Left lung (tissue), 10 donors: Measurements from ENCODE around the gene DSCAM. TPM values are rescaled to one million over a fixed set of nuclear protein-coding genes. Genes with fewer than 3 reads are reported as not detected.

Experiments used
- ATAC-seq: fragments of 200-7000 bp; cut with Tn5 transposase; one replicate; pipeline ENCODE4 v1.9.1; 2020; ENCODE audit warnings: moderate library complexity
- DNase-seq, 4 donors: peaks; one replicate each; pipeline ENCODE4 v3.0.0-alpha.2; 2013 to 2020
- H3K27ac ChIP-seq, 2 donors: fragments of 200-600 bp; sonication (generic) in 1 of 2; one replicate each; pipeline versions ENCODE4 v1.5.0 to v1.8.0; 2020 to 2021
- H3K27me3 ChIP-seq, 2 donors: fragments of 200-600 bp; sonication (generic) in 1 of 2; one replicate each; pipeline versions ENCODE4 v1.5.0 to v1.8.0; 2020 to 2021
- H3K36me3 ChIP-seq, 2 donors: fragments of 200-600 bp; sonication (generic) in 1 of 2; one replicate each; pipeline versions ENCODE4 v1.5.0 to v1.8.0; 2020 to 2021
- H3K4me1 ChIP-seq, 2 donors: fragments of 200-600 bp; one replicate each; pipeline ENCODE4 v1.8.0; 2021
- H3K4me3 ChIP-seq, 2 donors: fragments of 200-600 bp; sonication (generic) in 1 of 2; one replicate each; pipeline versions ENCODE4 v1.5.0 to v1.8.0; 2020 to 2021; ENCODE audit warnings: mild to moderate bottlenecking in 1 of 2
- H3K9me3 ChIP-seq, 2 donors: fragments of 200-600 bp; sonication (generic) in 1 of 2; one replicate each; pipeline versions ENCODE4 v1.5.0 to v1.8.0; 2020 to 2021
- intact Hi-C, 2 donors: fragments of 100-400 bp; cut with DNase I; formaldehyde crosslinking; loops; one replicate each; pipeline versions ENCODE4 v1.11.2 to v1.14.2; 2022
- polyA plus RNA-seq, 6 donors: library from polyadenylated mRNA; unstranded; fragments of 120-200 nt; gene quantifications; one replicate each; pipeline ENCODE4 v1.2.1, GENCODE V29; 2013; ENCODE audit not compliant: insufficient read length in 6 of 6
- total RNA-seq, 2 donors: library from RNA; stranded (reverse); fragmentation: NEBNext Ultra II Directional; extraction: Animal tissue kit (Norgen Biotek cat#: 25700); gene quantifications; one replicate each; pipeline ENCODE4 v1.2.1, GENCODE V29; 2021
- TF ChIP-seq, protein P1 (sequence below), 2 donors: fragments of 200-600 bp; sonication (generic) in 1 of 2; IDR thresholded peaks; one replicate each; pipeline versions ENCODE4 v1.5.0 to v1.8.0; 2021; ENCODE audit warnings: antibody characterized with exemption in 2 of 2
- donor health status: DM: no; HTN: yes; CAD: no.
- donor health status: DM: no; HTN: no; CAD: no.

The DSCAM gene
- total and polyA plus RNA-seq, 8 donors = 0.03 to 0.24 (median 0.07) TPM; not detected in 1

DNA sequence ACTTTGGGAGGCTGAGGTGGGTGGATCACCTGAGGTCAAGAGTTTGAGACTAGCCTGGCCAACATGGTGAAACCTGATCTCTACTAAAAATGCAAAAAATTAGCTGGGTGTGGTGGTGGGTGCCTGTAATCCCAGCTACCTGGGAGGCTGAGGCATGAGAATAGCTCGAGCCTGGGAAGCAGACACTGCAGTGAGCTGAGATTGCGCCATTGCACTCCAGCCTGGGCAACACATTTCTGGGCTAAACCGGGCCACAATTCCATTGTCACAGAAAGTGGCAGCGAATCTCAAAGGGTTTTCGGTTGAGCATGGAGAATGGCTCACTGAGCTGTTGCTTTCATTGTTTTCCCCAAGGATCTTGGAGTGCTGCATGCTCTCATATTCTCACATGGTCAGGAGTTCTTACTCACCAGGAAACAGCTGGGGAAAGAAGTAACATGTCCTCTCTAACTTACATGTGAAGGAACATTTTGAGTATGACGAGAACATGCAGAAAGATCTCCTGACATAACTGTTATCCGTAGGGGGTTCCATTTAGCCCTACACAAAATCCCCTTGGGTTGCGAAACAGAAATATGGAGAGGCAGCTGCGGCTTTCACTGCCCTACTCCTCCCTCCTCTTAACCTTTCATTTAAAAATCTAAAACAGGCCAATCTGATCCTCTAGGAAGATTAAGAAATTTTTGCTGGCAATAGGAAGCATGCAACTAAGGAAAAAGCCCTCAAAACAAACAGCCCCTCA, 638.6 kb downstream of the DSCAM start:
- Histone ChIP-seq H3K36me3 (no peaks in the 10 kb centered on the region), H3K4me3 (no peak overlapping the region), H3K27me3 (no peaks in the 10 kb centered on the region), H3K9me3 (no peaks in the 10 kb centered on the region), H3K4me1 (no peaks in the 10 kb centered on the region), H3K27ac (no peak overlapping the region)
- DNase-seq = no peak
- no peak for ATAC-seq
- TF ChIP-seq, protein P1, sequence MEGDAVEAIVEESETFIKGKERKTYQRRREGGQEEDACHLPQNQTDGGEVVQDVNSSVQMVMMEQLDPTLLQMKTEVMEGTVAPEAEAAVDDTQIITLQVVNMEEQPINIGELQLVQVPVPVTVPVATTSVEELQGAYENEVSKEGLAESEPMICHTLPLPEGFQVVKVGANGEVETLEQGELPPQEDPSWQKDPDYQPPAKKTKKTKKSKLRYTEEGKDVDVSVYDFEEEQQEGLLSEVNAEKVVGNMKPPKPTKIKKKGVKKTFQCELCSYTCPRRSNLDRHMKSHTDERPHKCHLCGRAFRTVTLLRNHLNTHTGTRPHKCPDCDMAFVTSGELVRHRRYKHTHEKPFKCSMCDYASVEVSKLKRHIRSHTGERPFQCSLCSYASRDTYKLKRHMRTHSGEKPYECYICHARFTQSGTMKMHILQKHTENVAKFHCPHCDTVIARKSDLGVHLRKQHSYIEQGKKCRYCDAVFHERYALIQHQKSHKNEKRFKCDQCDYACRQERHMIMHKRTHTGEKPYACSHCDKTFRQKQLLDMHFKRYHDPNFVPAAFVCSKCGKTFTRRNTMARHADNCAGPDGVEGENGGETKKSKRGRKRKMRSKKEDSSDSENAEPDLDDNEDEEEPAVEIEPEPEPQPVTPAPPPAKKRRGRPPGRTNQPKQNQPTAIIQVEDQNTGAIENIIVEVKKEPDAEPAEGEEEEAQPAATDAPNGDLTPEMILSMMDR (IDR thresholded peaks at IDR 0.05) = no peak
- intact Hi-C loops = no loop called here

DNA sequence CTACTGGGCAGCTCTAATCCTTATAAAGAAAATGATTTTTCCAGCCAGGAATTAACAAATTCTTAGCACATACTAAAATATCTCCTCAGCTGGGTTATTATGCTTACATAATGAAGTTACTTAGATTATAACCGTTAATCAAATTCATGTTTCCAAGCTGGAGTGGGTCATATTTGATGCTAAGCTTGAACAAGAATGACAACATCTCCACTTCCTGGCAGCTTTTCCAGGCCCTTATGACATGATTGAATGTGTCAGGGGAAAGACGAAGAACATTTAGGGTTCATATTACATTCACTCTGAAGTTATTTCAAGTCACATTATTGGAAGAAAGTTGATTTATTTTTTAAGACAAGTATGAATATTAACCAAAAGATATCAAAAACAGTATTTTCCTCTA, 646.0 kb downstream of the DSCAM start:
- no peaks in the 10 kb centered on the region for H3K4me1 ChIP-seq
- TF ChIP-seq, protein P1 (IDR thresholded peaks at IDR 0.05) = no peak
- intact Hi-C loops = no loop called here
- no peaks in the 10 kb centered on the region for H3K36me3 ChIP-seq
- H3K27ac ChIP-seq = no peak overlapping the region
- DNase-seq (peak in 1 of 4 donors; percentile 16), ATAC-seq (no peak)
- H3K9me3 ChIP-seq = peaks cover 0 to 3% of the 10 kb centered on the region in 2 donors
- no peak overlapping the region for H3K4me3 ChIP-seq
- H3K27me3 ChIP-seq = no peaks in the 10 kb centered on the region

DNA sequence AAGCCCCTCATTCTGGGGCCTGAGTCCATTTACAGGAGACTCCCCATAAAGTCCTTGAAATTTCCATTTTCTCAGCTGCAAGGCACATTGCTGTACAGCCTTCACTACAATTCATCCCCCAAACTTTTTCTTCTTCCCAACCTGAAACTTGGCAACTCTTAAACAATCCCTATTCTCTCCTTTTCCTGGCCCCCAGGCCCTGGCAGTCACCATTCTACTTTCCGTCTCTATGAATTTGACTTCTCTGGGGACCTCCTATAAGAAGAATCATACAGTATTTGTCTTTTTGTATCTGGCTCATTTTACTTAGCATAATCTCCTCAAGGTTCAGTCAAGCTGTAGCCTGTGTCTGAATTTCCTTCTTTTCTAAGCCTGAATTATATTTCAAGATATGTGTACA, 646.8 kb downstream of the DSCAM start:
- Histone ChIP-seq H3K36me3 (no peaks in the 10 kb centered on the region), H3K4me3 (no peak overlapping the region), H3K9me3 (peaks cover 0 to 3% of the 10 kb centered on the region in 2 donors), H3K27ac (no peak overlapping the region), H3K4me1 (no peaks in the 10 kb centered on the region), H3K27me3 (no peaks in the 10 kb centered on the region)
- ATAC-seq (no peak), DNase-seq (no peak)
- TF ChIP-seq, protein P1 (IDR thresholded peaks at IDR 0.05) = no peak
- intact Hi-C loops = no loop called here

DNA sequence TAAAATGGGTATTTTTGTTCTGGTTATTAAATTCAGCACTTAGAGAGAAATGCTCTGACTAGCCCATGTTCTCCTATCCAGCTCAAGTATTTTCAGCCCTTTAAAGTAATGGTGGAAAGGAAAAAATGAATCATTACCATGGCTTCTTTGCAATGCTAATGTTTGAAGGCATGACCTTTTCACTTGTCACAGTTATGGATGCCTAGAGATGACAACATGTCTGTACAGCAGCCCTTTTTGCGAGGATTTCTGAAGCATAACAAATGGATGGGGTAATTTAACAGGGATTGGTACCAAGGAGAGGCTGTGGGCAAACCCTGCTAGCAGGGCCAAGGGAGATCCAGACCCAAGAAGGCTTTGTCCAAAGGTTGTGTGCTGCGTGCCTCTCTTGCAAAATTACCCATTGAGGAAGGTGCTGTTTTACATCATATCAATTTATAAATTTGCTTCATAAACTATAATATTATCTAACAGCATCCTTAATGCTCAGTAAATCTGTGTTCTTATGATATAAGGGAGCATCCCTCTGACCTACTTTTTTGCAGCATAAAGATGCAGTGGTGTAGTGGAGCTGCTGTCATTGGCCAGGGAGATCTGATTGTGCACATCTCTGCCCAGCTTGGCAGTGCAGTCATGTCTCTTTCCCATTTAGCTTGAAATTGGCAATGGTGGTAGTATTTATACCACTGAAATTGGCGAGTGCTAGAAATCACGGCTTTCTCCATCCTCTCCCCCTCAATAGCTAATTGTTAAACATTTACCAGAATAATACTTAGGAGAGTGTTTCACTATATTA, 652.6 kb downstream of the DSCAM start:
- Histone ChIP-seq H3K9me3 (peaks cover 0 to 3% of the 10 kb centered on the region in 2 donors), H3K27me3 (no peaks in the 10 kb centered on the region), H3K4me3 (no peak overlapping the region), H3K4me1 (no peaks in the 10 kb centered on the region), H3K27ac (no peak overlapping the region), H3K36me3 (no peaks in the 10 kb centered on the region)
- ATAC-seq = no peak
- intact Hi-C loops = no loop called here
- TF ChIP-seq, protein P1 (IDR thresholded peaks at IDR 0.05) = no peak
- DNase-seq = no peak

DNA sequence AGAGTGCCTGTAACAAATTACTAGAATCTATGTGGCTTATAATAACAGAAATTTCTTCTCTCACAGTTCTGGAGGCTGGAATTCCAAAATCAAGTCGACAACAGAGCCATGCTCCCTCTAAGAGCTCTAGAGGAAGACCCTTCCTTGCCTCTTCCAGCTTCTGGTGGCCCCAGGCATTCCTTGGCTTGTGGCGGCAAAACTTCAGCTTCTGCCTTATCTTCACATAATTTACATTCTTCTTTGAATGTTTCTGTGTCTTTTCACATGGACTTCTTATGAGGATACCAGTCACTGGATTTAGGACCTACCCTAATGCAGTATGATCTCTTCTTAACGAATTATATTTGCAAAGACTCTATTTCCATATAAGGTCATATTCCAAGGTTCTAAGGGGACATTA, 655.3 kb downstream of the DSCAM start:
- ATAC-seq = no peak
- DNase-seq = no peak
- intact Hi-C loops = no loop called here

More for the DNA sequence above, 655.3 kb downstream of the DSCAM start:
- no peaks in the 10 kb centered on the region for H3K9me3 ChIP-seq
- H3K27me3 ChIP-seq = no peaks in the 10 kb centered on the region
- no peaks in the 10 kb centered on the region for H3K36me3 ChIP-seq
- TF ChIP-seq, protein P1 (IDR thresholded peaks at IDR 0.05) = no peak
- H3K27ac ChIP-seq = no peak overlapping the region
- no peak overlapping the region for H3K4me3 ChIP-seq
- H3K4me1 ChIP-seq = no peaks in the 10 kb centered on the region
